Endothelial cell of umbilical vein (primary cell): ENCODE data around the gene SLC7A11. TPM values are rescaled to one million over a fixed set of nuclear protein-coding genes. Genes with fewer than 3 reads are reported as not detected.
"Not testable (repeated sequence)": the region's sequence is repeated elsewhere in the genome, so short reads cannot be mapped to it uniquely, and the experiment has no call there.

Source experiments
- BruUV-seq: library from RNA; stranded (reverse); fragments of 400-500 nt; replicated peaks from 2 replicates; lab custom pipeline; 2021; lab: Mats Ljungman, UMichigan
- CTCF ChIA-PET: fragments of 300-600, 350-600 bp; sonication (Branson Sonifier 250); formaldehyde crosslinking; loops from one replicate; lab custom pipeline; 2021; ENCODE audit warnings: antibody characterized with exemption, inconsistent platforms; lab: Charles Lee
- POLR2A ChIA-PET: fragments of 300-600, 350-600 bp; sonication (Branson Sonifier 250); formaldehyde crosslinking; loops from one replicate; lab custom pipeline; 2021; ENCODE audit warnings: antibody characterized with exemption, inconsistent platforms; lab: Charles Lee
- DNase-seq: peaks from one replicate; pipeline ENCODE4 v3.0.0-alpha.2; 2011; ENCODE audit warnings: low read depth, low spot score
- FAIRE-seq: peaks from 2 replicates; lab custom pipeline; 2011; peaks lifted over from hg19 to GRCh38; lab: Jason Lieb, UNC
- H2AFZ ChIP-seq: 2 replicates; pipeline ENCODE4 v1.6.0; 2012; ENCODE audit warnings: low read depth, low read length, control low read depth, inconsistent platforms
- H3K27ac ChIP-seq: 2 replicates; pipeline ENCODE4 v1.5.1; 2011; ENCODE audit warnings: low read depth, mild to moderate bottlenecking, control low read depth, low read length, moderate library complexity; ENCODE audit not compliant: insufficient read depth
- H3K27me3 ChIP-seq, 2 experiments: 2 replicates each; pipeline versions ENCODE4 v1.6.0 to v1.6.1; 2011; ENCODE audit warnings: low read length in 2 of 2, mixed read lengths in 1 of 2; ENCODE audit not compliant: control insufficient read depth in 2 of 2, insufficient read depth in 2 of 2
- H3K36me3 ChIP-seq, 2 experiments: 2 replicates in 1 of 2; 3 replicates in 1 of 2; pipeline ENCODE4 v1.5.1; 2011; ENCODE audit warnings: low read length in 2 of 2, mild to moderate bottlenecking in 1 of 2, moderate library complexity in 1 of 2; ENCODE audit not compliant: control insufficient read depth in 2 of 2, insufficient read depth in 2 of 2; ENCODE audit errors: extremely low read depth in 1 of 2
- H3K4me1 ChIP-seq: 3 replicates; pipeline ENCODE4 v1.5.1; 2011; ENCODE audit warnings: mild to moderate bottlenecking, low read length; ENCODE audit not compliant: control insufficient read depth, insufficient read depth; ENCODE audit errors: extremely low read depth
- H3K4me2 ChIP-seq: 2 replicates; pipeline ENCODE4 v1.6.1; 2011; ENCODE audit warnings: low read length, control low read depth, mixed read lengths; ENCODE audit not compliant: insufficient read depth
- H3K4me3 ChIP-seq, 3 experiments: fragments of 200-600 bp in 1 of 3; sonication (generic), shearing (Covaris generic) in 1 of 3; replicated peaks in 1 of 3; 2 replicates each; pipeline ENCODE4 v1.5.1; 2011 to 2016; ENCODE audit warnings: control low read depth in 3 of 3, low read length in 3 of 3, mild to moderate bottlenecking in 2 of 3, inconsistent platforms in 1 of 3, low read depth in 1 of 3, moderate library complexity in 1 of 3; ENCODE audit not compliant: insufficient read depth in 1 of 3
- H3K79me2 ChIP-seq: 2 replicates; pipeline ENCODE4 v1.6.0; 2012; ENCODE audit warnings: low read length, inconsistent platforms; ENCODE audit not compliant: control insufficient read depth, insufficient read depth
- H3K9ac ChIP-seq: replicated peaks from 2 replicates; pipeline ENCODE3; 2011; ENCODE audit warnings: low read length, control low read depth; ENCODE audit not compliant: insufficient read depth; ENCODE audit errors: extremely low read depth
- H3K9me1 ChIP-seq: replicated peaks from 3 replicates; pipeline ENCODE4 v1.6.0; 2011; ENCODE audit warnings: mild to moderate bottlenecking, low read length; ENCODE audit not compliant: control insufficient read depth, insufficient read depth; ENCODE audit errors: extremely low read depth
- H3K9me3 ChIP-seq: replicated peaks from 2 replicates; pipeline ENCODE4 v1.5.1; 2012; ENCODE audit warnings: low read length, inconsistent platforms; ENCODE audit not compliant: control insufficient read depth, insufficient read depth
- H4K20me1 ChIP-seq: replicated peaks from 2 replicates; pipeline ENCODE3; 2011; ENCODE audit warnings: mild to moderate bottlenecking, low read length; ENCODE audit not compliant: control insufficient read depth, insufficient read depth; ENCODE audit errors: extremely low read depth
- EZH2 ChIP-seq: IDR thresholded peaks from 2 replicates; pipeline ENCODE4 v1.6.1; 2012; ENCODE audit warnings: borderline replicate concordance, low read depth, mild to moderate bottlenecking, moderate library complexity, low read length, inconsistent platforms; ENCODE audit not compliant: severe bottlenecking
- FOS ChIP-seq: IDR thresholded peaks from 2 replicates; pipeline ENCODE4 v1.6.1; 2011; ENCODE audit warnings: mild to moderate bottlenecking, low read length, moderate library complexity, borderline replicate concordance; ENCODE audit not compliant: insufficient read depth
- GATA2 ChIP-seq: IDR thresholded peaks from 2 replicates; pipeline ENCODE4 v1.7.0; 2011; ENCODE audit warnings: low read depth, mild to moderate bottlenecking, moderate library complexity, mixed read lengths, low read length; ENCODE audit not compliant: insufficient read length, insufficient read depth
- JUN ChIP-seq: IDR thresholded peaks from 2 replicates; pipeline ENCODE4 v1.6.1; 2011; ENCODE audit warnings: borderline replicate concordance, low read depth; ENCODE audit not compliant: insufficient read length, insufficient read depth
- MYC ChIP-seq: IDR thresholded peaks from one replicate; pipeline ENCODE4 v1.6.1; 2011; ENCODE audit warnings: mild to moderate bottlenecking, low read depth, low read length
- POLR2A ChIP-seq: IDR thresholded peaks from 2 replicates; pipeline ENCODE4 v1.6.1; 2012; ENCODE audit warnings: low read depth, mild to moderate bottlenecking, control low read depth, low read length
- POLR2AphosphoS5 ChIP-seq: IDR thresholded peaks from 2 replicates; pipeline ENCODE4 v1.6.1; 2012; ENCODE audit warnings: low read depth, mild to moderate bottlenecking, control low read depth, low read length, moderate library complexity; ENCODE audit not compliant: insufficient read depth
- dilution Hi-C: fragments of 300-500 bp; cut with MboI; formaldehyde crosslinking; loops from one replicate; pipeline ENCODE4 v1.15.0; 2019; ENCODE audit warnings: low sequenced_read_pairs; ENCODE audit not compliant: extremely low pct_ligation_motif_present
- intact Hi-C: fragments of 100-400 bp; cut with micrococcal nuclease; formaldehyde crosslinking; loops from one replicate; pipeline ENCODE4 v1.10.0; 2022
- polyA plus RNA-seq, 4 experiments: library from polyadenylated mRNA; depleted of rRNA in 3 of 4; stranded (reverse) in 3 of 4; unstranded in 1 of 4; fragments of >200 nt; gene quantifications; 2 replicates each; pipeline versions ENCODE4 v1.2.1 to v1.2.3, GENCODE V29; 2011 to 2012; ENCODE audit warnings: missing spikeins in 1 of 4
- total RNA-seq: library from RNA; stranded (reverse); gene quantifications from 2 replicates; pipeline ENCODE4 v1.2.3, GENCODE V29; 2021
- TF ChIP-seq, protein P1 (sequence below), 2 donors: IDR thresholded peaks; 1 replicate in 1 of 2; 2 replicates in 1 of 2; pipeline ENCODE4 v1.5.1; 2011; ENCODE audit warnings: low read length in 2 of 2, mild to moderate bottlenecking in 2 of 2, moderate library complexity in 2 of 2, control low read depth in 1 of 2, inconsistent platforms in 1 of 2, low read depth in 1 of 2; ENCODE audit not compliant: insufficient read depth in 1 of 2; ENCODE audit errors: extremely low read depth in 1 of 2
- TF ChIP-seq, protein P2 (sequence below): IDR thresholded peaks from 2 replicates; pipeline ENCODE4 v1.6.1; 2011; ENCODE audit not compliant: insufficient read depth, insufficient read length

SLC7A11 gene
- total and polyA plus RNA-seq, 2 donors (not counting 3 experiments of a cell fraction or from before 2014, with no cell fraction given), result 28.4 to 82.7 TPM

DNA sequence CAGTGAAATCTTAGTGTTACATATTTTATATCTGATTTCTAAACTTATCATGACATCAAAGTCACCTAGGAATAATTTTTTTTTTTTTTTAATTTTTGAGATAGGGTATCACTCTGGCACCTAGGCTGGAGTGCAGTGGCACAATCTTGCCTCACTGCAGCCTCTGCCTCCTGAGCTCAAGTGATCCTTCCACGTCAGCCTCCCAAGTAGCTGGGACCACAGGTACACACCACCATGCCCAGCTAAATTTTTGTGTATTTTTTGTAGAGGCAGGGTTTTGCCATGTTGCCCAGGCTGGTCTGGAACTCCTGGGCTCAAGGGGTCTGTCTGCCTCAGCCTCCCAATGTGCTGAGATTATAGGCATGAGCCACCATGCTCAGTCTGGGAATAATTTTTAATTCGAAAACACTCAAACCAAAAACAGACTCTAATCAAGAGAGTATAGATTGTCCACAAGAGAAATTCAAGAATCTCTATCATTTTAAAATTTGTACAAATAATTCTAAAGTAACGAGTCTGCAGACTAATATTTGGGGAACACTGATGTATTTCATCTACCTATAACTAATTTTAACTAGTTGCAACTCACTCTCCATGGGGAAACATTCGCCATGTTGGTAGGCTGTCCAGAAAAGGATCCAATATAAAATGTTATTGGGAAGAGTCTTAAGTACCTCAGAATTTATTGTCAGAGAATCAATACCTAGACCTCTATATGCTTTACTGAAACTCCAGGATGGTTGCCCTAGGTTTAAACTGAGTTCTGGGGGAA is 3.4 kb downstream of the SLC7A11 start:
- BruUV-seq, result no TSS peak
- Histone ChIP-seq H3K9me1 (no peaks in the 10 kb centered on the region), H4K20me1 (no peaks in the 10 kb centered on the region), H3K4me3 (peak overlapping the region; percentile 48 to 99 (median 96)), H3K27ac (peak overlapping the region; percentile 96), H3K27me3 (no peaks in the 10 kb centered on the region), H3K36me3 (peaks cover 0 to 13% of the 10 kb centered on the region in 2 experiments), H3K4me1 (peaks cover 50% of the 10 kb centered on the region), H3K9ac (peak overlapping the region; percentile 100), H3K4me2 (peak overlapping the region; percentile 98), H3K79me2 (peaks cover 76% of the 10 kb centered on the region), H3K9me3 (no peaks in the 10 kb centered on the region), H2AFZ (no peak overlapping the region)
- POLR2A ChIA-PET, result interaction anchor here (0.6 kb wide), 2 partner anchors 8 to 179 kb away, joined by 3 to 5 read pairs; no protein-coding TSS in a partner anchor
- TF ChIP-seq, protein P1, sequence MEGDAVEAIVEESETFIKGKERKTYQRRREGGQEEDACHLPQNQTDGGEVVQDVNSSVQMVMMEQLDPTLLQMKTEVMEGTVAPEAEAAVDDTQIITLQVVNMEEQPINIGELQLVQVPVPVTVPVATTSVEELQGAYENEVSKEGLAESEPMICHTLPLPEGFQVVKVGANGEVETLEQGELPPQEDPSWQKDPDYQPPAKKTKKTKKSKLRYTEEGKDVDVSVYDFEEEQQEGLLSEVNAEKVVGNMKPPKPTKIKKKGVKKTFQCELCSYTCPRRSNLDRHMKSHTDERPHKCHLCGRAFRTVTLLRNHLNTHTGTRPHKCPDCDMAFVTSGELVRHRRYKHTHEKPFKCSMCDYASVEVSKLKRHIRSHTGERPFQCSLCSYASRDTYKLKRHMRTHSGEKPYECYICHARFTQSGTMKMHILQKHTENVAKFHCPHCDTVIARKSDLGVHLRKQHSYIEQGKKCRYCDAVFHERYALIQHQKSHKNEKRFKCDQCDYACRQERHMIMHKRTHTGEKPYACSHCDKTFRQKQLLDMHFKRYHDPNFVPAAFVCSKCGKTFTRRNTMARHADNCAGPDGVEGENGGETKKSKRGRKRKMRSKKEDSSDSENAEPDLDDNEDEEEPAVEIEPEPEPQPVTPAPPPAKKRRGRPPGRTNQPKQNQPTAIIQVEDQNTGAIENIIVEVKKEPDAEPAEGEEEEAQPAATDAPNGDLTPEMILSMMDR (IDR thresholded peaks at IDR 0.05; ENCODE audit: extremely low read depth in 1 of 2, insufficient read depth in 1 of 2, low read depth in 1 of 2, low read length in 2 of 2), result no peak
- TF ChIP-seq, protein P2, sequence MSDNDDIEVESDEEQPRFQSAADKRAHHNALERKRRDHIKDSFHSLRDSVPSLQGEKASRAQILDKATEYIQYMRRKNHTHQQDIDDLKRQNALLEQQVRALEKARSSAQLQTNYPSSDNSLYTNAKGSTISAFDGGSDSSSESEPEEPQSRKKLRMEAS, result no peak
- TF ChIP-seq POLR2AphosphoS5, result no peak
- no peak for TF ChIP-seq JUN
- TF ChIP-seq POLR2A, result no peak
- TF ChIP-seq EZH2, result no peak
- no peak for TF ChIP-seq FOS
- no peak for TF ChIP-seq MYC
- no peak for TF ChIP-seq GATA2
- intact Hi-C loops (no loop called here), dilution Hi-C loops (no loop called here)
- FAIRE-seq (no peak), DNase-seq (no peak)
- CTCF ChIA-PET, result interaction anchor here (0.7 to 2.9 kb wide), 5 partner anchors 204 to 317 kb away, joined by 3 to 14 read pairs (median 5); no protein-coding TSS in a partner anchor

DNA sequence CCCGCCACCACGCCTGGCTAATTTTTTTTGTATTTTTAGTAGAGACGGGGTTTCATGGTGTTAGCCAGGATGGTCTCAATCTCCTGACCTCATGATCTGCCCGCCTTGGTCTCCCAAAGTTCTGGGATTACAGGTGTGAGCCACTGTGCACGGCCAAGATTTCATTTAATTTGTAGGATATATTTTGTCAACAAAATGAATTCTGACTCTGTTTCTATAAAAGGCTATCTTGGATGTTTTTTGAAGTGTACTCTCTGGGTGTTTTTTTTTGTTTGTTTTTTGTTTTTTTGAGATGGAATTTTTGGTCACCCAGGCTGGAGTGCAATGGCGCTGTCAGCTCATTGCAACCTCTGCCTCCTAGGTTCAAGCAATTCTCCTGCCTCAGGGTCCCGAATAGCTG is 5.0 kb downstream of the SLC7A11 start:
- BruUV-seq, H2AFZ ChIP-seq, DNase-seq, POLR2A ChIA-PET, H3K9ac ChIP-seq, intact Hi-C loops, H3K9me3 ChIP-seq, H3K9me1 ChIP-seq, H3K4me3 ChIP-seq, FAIRE-seq, H4K20me1 ChIP-seq, H3K27me3 ChIP-seq, dilution Hi-C loops: not testable (repeated sequence)
- H3K79me2 ChIP-seq, result peaks cover 87% of the 10 kb centered on the region
- peak overlapping the region; percentile 20 for H3K4me2 ChIP-seq
- H3K27ac ChIP-seq, result peak overlapping the region; percentile 89
- peaks cover 0 to 16% of the 10 kb centered on the region in 2 experiments for H3K36me3 ChIP-seq
- CTCF ChIA-PET, result interaction anchor here (1.0 to 1.8 kb wide), 3 partner anchors 19 to 285 kb away, joined by 3 to 4 read pairs (median 3); no protein-coding TSS in a partner anchor
- H3K4me1 ChIP-seq, result peaks cover 45% of the 10 kb centered on the region
